Ovary (tissue), 9 donors: ENCODE results near the gene MYBPC1. TPM values are rescaled to one million over a fixed set of nuclear protein-coding genes. Genes with fewer than 3 reads are reported as not detected.

ENCODE experiments used
- DNase-seq, 5 donors: peaks; one replicate each; pipeline ENCODE4 v3.0.0-alpha.2; 2019 to 2020
- H3K27ac ChIP-seq, 2 donors: fragments of 200-600 bp; one replicate each; pipeline versions ENCODE4 v1.5.1 to v1.8.0; 2019 to 2022
- H3K27me3 ChIP-seq: fragments of 200-600 bp; one replicate; pipeline ENCODE4 v1.8.0; 2022
- H3K36me3 ChIP-seq: fragments of 200-600 bp; sonication (generic); one replicate; pipeline ENCODE4 v1.5.1; 2019
- H3K4me1 ChIP-seq: one replicate; pipeline ENCODE4 v1.8.1; 2013; ENCODE audit warnings: mild to moderate bottlenecking, moderate library complexity; ENCODE audit not compliant: insufficient read depth
- H3K4me3 ChIP-seq: fragments of 200-600 bp; sonication (generic); one replicate; pipeline ENCODE4 v1.5.1; 2017
- H3K9me3 ChIP-seq, 2 donors: fragments of 200-600 bp in 1 of 2; sonication (generic) in 1 of 2; one replicate each; pipeline versions ENCODE4 v1.5.1 to v1.8.1; 2013 to 2019; ENCODE audit warnings: mild to moderate bottlenecking in 1 of 2, moderate library complexity in 1 of 2
- EP300 ChIP-seq: sonication (generic); formaldehyde crosslinking; IDR thresholded peaks from one replicate; pipeline ENCODE4 v1.6.1; 2017; ENCODE audit warnings: antibody characterized with exemption
- POLR2A ChIP-seq: fragments of 450-650 bp; IDR thresholded peaks from one replicate; pipeline ENCODE4 v1.6.1; 2017; ENCODE audit warnings: antibody characterized with exemption, mild to moderate bottlenecking, moderate library complexity
- WGBS, 3 donors: extraction: QIAGEN DNeasy Blood & Tissue Kit in 1 of 3; methylation state at CpG; one replicate each; pipeline versions ENCODE4 v1.1.5 to v1.1.7; 2013 to 2017; 5-methylcytosine and 5-hydroxymethylcytosine counted together
- intact Hi-C, 4 donors: fragments of 100-400 bp; cut with DNase I; formaldehyde crosslinking; loops; one replicate each; pipeline versions ENCODE4 v1.11.0 to v1.15.1; 2022 to 2023
- polyA plus RNA-seq, 2 donors: library from polyadenylated mRNA; stranded (reverse); fragments of 200-250 nt in 1 of 2; fragments of 350-450 nt in 1 of 2; fragmentation: Illumina TruSeq in 1 of 2; extraction: RNeasy Lipid Tissue Mini Kit (QIAGEN cat#74804) in 1 of 2; gene quantifications; one replicate each; pipeline ENCODE4 v1.2.3, GENCODE V29; 2013 to 2014
- total RNA-seq, 7 donors: library from RNA; depleted of rRNA in 2 of 7; stranded (reverse); fragments of >200 nt in 2 of 7; fragmentation: NEBNext Ultra II Directional in 3 of 7; extraction: Animal tissue kit (Norgen Biotek cat#: 25700) in 3 of 7; gene quantifications; one replicate each; pipeline versions ENCODE4 v1.1.0 to v1.2.4, GENCODE V29; 2016 to 2023
- TF ChIP-seq, protein P1 (sequence below), 3 donors: fragments of 450-650 bp in 2 of 3; fragments of 200-600 bp in 1 of 3; IDR thresholded peaks; one replicate each; pipeline versions ENCODE4 v1.5.1 to v1.8.0; 2016 to 2022; ENCODE audit warnings: antibody characterized with exemption in 3 of 3, mild to moderate bottlenecking in 1 of 3
- donor health status: DM: no; HTN: no; CAD: no; lungs with moderate emphysema.
- donor health status: DM: no; HTN: no; CAD: no.
- donor health status: Bipolar disorder and iron deficiency.
- donor health status: DM: yes; HTN: yes; CAD: no.
- donor health status: DM: no; HTN: no; CAD: no.
- donor health status: DM: yes; HTN: yes; CAD: no.

MYBPC1 gene
- total and polyA plus RNA-seq, 9 donors: 0.18 to 2.2 (median 0.92) TPM; not detected in 4

DNA sequence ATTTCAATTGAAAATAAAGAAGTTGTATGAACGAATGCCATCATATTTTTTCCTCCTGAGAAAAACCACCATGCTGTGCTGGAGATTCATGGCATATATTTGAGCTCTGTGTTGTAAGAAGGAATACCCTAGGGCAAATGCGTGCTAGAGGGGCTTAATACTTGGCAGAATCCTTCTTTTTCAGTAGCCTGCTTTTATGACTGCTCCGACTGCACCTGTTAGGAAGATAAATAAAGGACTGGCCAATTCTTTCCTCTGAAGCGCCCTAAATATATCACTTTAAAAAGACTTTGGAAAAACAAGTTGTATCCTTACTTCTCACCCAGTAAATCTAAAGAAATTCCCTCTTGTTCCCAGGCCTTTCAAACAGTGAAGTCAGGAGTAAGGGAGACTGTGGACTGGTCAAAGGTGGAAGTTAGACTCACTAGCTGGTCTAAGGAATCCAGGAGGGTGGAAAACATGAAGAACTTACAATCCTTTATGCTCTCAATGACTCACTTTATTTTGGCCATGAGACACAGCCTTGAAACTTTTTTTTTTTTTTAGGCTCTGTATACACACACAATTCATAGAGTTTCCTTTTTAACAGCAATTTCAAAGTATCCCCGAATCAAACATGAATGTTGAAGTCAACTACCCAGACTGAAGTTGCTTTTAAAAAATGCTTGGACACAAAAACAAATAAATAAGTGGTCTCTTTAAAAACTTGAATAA, 5.2 kb downstream of the MYBPC1 start:
- Histone ChIP-seq H3K27ac (no peak overlapping the region), H3K27me3 (no peaks in the 10 kb centered on the region), H3K4me3 (no peak overlapping the region), H3K9me3 (no peaks in the 10 kb centered on the region), H3K4me1 (no peaks in the 10 kb centered on the region), H3K36me3 (no peaks in the 10 kb centered on the region)
- 57 to 71% (median 59%) methylated on average over 5 of the region's 5 CpGs for WGBS, 3 donors
- intact Hi-C loops: no loop called here
- DNase-seq: no peak
- TF ChIP-seq, protein P1, sequence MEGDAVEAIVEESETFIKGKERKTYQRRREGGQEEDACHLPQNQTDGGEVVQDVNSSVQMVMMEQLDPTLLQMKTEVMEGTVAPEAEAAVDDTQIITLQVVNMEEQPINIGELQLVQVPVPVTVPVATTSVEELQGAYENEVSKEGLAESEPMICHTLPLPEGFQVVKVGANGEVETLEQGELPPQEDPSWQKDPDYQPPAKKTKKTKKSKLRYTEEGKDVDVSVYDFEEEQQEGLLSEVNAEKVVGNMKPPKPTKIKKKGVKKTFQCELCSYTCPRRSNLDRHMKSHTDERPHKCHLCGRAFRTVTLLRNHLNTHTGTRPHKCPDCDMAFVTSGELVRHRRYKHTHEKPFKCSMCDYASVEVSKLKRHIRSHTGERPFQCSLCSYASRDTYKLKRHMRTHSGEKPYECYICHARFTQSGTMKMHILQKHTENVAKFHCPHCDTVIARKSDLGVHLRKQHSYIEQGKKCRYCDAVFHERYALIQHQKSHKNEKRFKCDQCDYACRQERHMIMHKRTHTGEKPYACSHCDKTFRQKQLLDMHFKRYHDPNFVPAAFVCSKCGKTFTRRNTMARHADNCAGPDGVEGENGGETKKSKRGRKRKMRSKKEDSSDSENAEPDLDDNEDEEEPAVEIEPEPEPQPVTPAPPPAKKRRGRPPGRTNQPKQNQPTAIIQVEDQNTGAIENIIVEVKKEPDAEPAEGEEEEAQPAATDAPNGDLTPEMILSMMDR (IDR thresholded peaks at IDR 0.05): no peak
- TF ChIP-seq POLR2A (no peak), EP300 (no peak)

DNA sequence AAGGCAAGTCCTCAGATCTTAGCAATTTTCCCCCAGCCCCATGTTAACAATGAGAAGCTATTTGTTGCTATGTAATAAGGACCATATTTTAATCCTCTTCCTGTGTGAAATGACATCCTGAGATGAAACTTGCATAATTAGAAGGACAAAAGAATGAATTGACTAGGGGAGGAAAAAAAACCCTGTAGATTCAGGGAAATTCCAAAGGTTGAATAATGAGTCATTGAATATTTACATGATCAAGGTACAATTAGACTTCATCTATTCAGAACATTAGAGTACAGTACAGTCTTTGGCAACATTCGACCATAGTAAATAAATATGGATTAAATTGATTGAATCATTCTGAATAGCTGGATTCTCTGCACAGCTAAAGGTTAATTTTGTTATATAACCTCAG, 9.4 kb downstream of the MYBPC1 start:
- TF ChIP-seq POLR2A: no peak
- TF ChIP-seq, protein P1 (IDR thresholded peaks at IDR 0.05): no peak
- TF ChIP-seq EP300: no peak
- intact Hi-C loops: no loop called here
- WGBS, 3 donors: 76 to 85% (median 84%) methylated on average over 1 of the region's 1 CpG
- Histone ChIP-seq H3K9me3 (no peaks in the 10 kb centered on the region), H3K27ac (no peak overlapping the region), H3K36me3 (no peaks in the 10 kb centered on the region), H3K4me3 (no peak overlapping the region), H3K4me1 (no peaks in the 10 kb centered on the region), H3K27me3 (no peaks in the 10 kb centered on the region)
- DNase-seq: no peak

DNA sequence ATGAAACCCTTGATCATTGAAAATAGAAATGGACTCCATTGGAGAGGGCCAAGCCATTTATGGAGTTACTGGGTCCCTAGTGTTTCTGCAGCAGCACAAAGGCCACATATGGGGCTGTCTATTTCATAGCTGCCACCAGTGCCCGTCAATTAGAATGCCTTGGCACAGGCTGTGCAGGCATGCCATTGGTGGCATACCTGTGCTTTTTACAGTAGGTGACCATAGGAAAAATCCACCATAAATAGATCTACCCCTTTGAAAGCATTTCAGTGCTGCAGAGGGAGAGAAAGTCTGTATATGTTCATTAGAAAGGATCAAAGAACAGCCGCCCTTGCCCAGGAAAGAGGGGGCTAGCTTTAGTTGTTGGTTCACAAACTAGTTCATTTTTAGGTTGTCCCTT, 13.1 kb downstream of the MYBPC1 start:
- DNase-seq: no peak
- WGBS, 3 donors: 77 to 85% (median 83%) methylated on average over 2 of the region's 2 CpGs
- no peak for TF ChIP-seq EP300
- TF ChIP-seq, protein P1 (IDR thresholded peaks at IDR 0.05): no peak
- TF ChIP-seq POLR2A: no peak
- no peaks in the 10 kb centered on the region for H3K9me3 ChIP-seq
- no peaks in the 10 kb centered on the region for H3K4me1 ChIP-seq
- no peak overlapping the region for H3K27ac ChIP-seq
- no peak overlapping the region for H3K4me3 ChIP-seq
- no peaks in the 10 kb centered on the region for H3K36me3 ChIP-seq
- no peaks in the 10 kb centered on the region for H3K27me3 ChIP-seq
- intact Hi-C loops: no loop called here

DNA sequence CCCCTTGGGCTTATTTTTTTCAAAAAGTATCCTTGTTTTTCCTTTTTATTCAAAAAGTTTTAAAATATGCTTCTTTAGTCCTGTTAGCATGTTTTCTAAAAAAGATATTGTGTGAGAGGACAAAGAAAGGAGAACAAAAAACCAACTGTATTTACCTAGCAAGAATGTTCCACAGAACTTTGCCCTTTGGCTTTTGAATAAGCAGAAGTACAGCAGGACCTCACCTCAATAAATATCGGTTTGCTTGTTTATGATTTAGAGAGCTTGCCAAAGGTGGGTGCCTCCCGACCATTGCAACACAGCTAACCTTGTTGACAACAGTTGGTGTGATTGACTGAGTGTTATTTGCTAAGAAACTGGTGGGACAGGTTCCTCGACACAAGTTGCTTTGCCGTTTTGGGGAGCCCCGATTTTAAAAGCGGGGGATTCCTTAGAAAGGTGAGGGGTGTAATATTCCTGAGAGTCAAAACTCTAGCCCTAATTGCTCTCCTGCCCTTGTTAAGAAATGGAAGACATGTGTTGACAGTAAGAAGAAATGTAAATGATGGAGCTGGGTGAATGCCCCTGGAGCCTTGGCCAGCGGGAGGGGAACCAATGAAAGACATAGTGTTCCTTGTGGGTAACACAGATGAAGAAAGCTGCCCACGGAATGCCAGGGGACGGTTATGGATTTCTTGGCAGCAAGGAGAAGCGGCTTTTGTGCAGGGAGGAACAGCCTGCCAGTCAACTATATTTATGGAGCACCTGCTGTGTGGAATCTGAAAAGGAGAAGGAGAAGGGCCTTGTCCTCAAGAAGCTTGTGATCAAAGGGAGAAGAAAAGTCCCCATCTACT, 13.7 kb downstream of the MYBPC1 start:
- no peak overlapping the region for H3K27ac ChIP-seq
- 75 to 77% (median 77%) methylated on average over 10 of the region's 10 CpGs for WGBS, 3 donors
- no peak for DNase-seq
- no peaks in the 10 kb centered on the region for H3K9me3 ChIP-seq
- no peaks in the 10 kb centered on the region for H3K36me3 ChIP-seq
- no peaks in the 10 kb centered on the region for H3K4me1 ChIP-seq
- H3K27me3 ChIP-seq: no peaks in the 10 kb centered on the region
- no peak overlapping the region for H3K4me3 ChIP-seq
- intact Hi-C loops: no loop called here
- TF ChIP-seq, protein P1 (IDR thresholded peaks at IDR 0.05): no peak
- TF ChIP-seq POLR2A (no peak), EP300 (no peak)
